Spleen (tissue), 11 donors: ENCODE data around the gene CGNL1. TPM values are rescaled to one million over a fixed set of nuclear protein-coding genes. Genes with fewer than 3 reads are reported as not detected.

Experiments
- DNase-seq: peaks from one replicate; pipeline ENCODE4 v3.0.0-alpha.2; 2020
- H3K27ac ChIP-seq, 8 donors: fragments of 200-600 bp; sonication (generic) in 7 of 8; 1 replicate in 4 of 8; 2 replicates in 4 of 8; pipeline versions ENCODE4 v1.5.0 to v1.8.0; 2016 to 2021; ENCODE audit warnings: inconsistent platforms in 4 of 8, mild to moderate bottlenecking in 4 of 8, moderate library complexity in 1 of 8
- H3K27me3 ChIP-seq, 7 donors: fragments of 200-600 bp; sonication (generic) in 6 of 7; replicated peaks in 1 of 7; 1 replicate in 4 of 7; 2 replicates in 3 of 7; pipeline versions ENCODE4 v1.5.0 to v1.8.0; 2016 to 2021; ENCODE audit warnings: inconsistent platforms in 3 of 7, mild to moderate bottlenecking in 1 of 7
- H3K36me3 ChIP-seq, 6 donors: fragments of 200-600 bp; sonication (generic) in 5 of 6; 1 replicate in 4 of 6; 2 replicates in 2 of 6; pipeline versions ENCODE4 v1.5.0 to v1.8.0; 2016 to 2021; ENCODE audit warnings: inconsistent platforms in 2 of 6
- H3K4me1 ChIP-seq, 6 donors: fragments of 200-600 bp; sonication (generic) in 5 of 6; 1 replicate in 3 of 6; 2 replicates in 3 of 6; pipeline versions ENCODE4 v1.5.0 to v1.8.0; 2016 to 2021; ENCODE audit warnings: inconsistent platforms in 3 of 6
- H3K4me3 ChIP-seq, 8 donors: fragments of 200-600 bp; sonication (generic) in 7 of 8; 1 replicate in 4 of 8; 2 replicates in 4 of 8; pipeline versions ENCODE4 v1.5.0 to v1.8.0; 2016 to 2021; ENCODE audit warnings: inconsistent platforms in 4 of 8, mild to moderate bottlenecking in 4 of 8, moderate library complexity in 2 of 8
- H3K9me3 ChIP-seq, 8 donors: fragments of 200-600 bp; sonication (generic) in 7 of 8; 1 replicate in 4 of 8; 2 replicates in 4 of 8; pipeline versions ENCODE4 v1.5.0 to v1.8.0; 2016 to 2021; ENCODE audit warnings: inconsistent platforms in 4 of 8
- CTCF ChIP-seq, 11 experiments: fragments of 200-600 bp in 7 of 11; fragments of 450-650 bp in 4 of 11; sonication (generic) in 4 of 11; IDR thresholded peaks in 8 of 11; conservative IDR thresholded peaks in 3 of 11; 1 replicate in 7 of 11; 2 replicates in 4 of 11; pipeline versions ENCODE4 v1.4.0 to v1.8.0; 2016 to 2021; ENCODE audit warnings: antibody characterized with exemption in 11 of 11, inconsistent platforms in 4 of 11, mild to moderate bottlenecking in 1 of 11
- POLR2A ChIP-seq, 3 donors: fragments of 450-650 bp; IDR thresholded peaks; one replicate each; pipeline ENCODE4 v1.5.1; 2017; ENCODE audit warnings: antibody characterized with exemption in 3 of 3, mild to moderate bottlenecking in 1 of 3
- POLR2AphosphoS5 ChIP-seq, 3 donors: sonication (generic); formaldehyde crosslinking; IDR thresholded peaks; one replicate each; pipeline ENCODE4 v1.5.1; 2017; ENCODE audit warnings: antibody characterized with exemption in 3 of 3
- WGBS, 5 donors: extraction: QIAGEN DNeasy Blood & Tissue Kit in 3 of 5; methylation state at CpG; one replicate each; pipeline versions ENCODE4 v1.1.5 to v1.1.7; 2013 to 2018; 5-methylcytosine and 5-hydroxymethylcytosine counted together
- intact Hi-C: fragments of 100-400 bp; cut with DNase I; formaldehyde crosslinking; loops from one replicate; pipeline ENCODE4 v1.15.0; 2023; ENCODE audit warnings: low total_unique reads
- polyA plus RNA-seq, 3 donors: library from polyadenylated mRNA; stranded (reverse); fragments of 200-250 nt; gene quantifications; one replicate each; pipeline ENCODE4 v1.2.1, GENCODE V29; 2013
- total RNA-seq, 7 donors: library from RNA; depleted of rRNA in 3 of 7; stranded (reverse); fragments of >200 nt in 3 of 7; fragmentation: NEBNext Ultra II Directional in 4 of 7; extraction: Animal tissue kit (Norgen Biotek cat#: 25700) in 4 of 7; gene quantifications; one replicate each; pipeline versions ENCODE4 v1.1.0 to v1.2.1, GENCODE V29; 2016 to 2021
- donor health status: healthy with polysubstance abuse.
- donor health status: DM: no; HTN: no; CAD: no; lungs with moderate emphysema.
- donor health status: DM: no; HTN: no; CAD: no.
- donor health status: Bipolar disorder and iron deficiency.
- donor health status: healthy.
- donor health status: DM: no; HTN: no; CAD: no.
- donor health status: DM: yes; HTN: yes; CAD: no.

Gene CGNL1
- total and polyA plus RNA-seq, 10 donors: 0.07 to 0.73 (median 0.36) TPM

GRCh38 chr15:57379487-57379886 is 3.2 kb downstream of the CGNL1 start:
- no peak overlapping the region for H3K27ac ChIP-seq
- H3K27me3 ChIP-seq: peaks cover 0 to 79% (median 37%) of the 10 kb centered on the region in 7 donors
- TF ChIP-seq POLR2AphosphoS5 (IDR thresholded peaks at IDR 0.05) (no peak), POLR2A (IDR thresholded peaks at IDR 0.05) (no peak), CTCF (IDR thresholded peaks at IDR 0.05 in 8 of 11, conservative IDR thresholded peaks at IDR 0.05 in 3 of 11) (no peak)
- intact Hi-C loops: no loop called here
- DNase-seq: no peak
- H3K4me1 ChIP-seq: peaks cover 3 to 18% (median 12%) of the 10 kb centered on the region in 6 donors
- H3K36me3 ChIP-seq: no peaks in the 10 kb centered on the region
- H3K9me3 ChIP-seq: no peaks in the 10 kb centered on the region
- no peak overlapping the region for H3K4me3 ChIP-seq
- 61 to 76% (median 66%) methylated on average over 3 of the region's 3 CpGs for WGBS, 5 donors

GRCh38 chr15:57380854-57381253 is 4.5 kb downstream of the CGNL1 start:
- no peak overlapping the region for H3K4me3 ChIP-seq
- WGBS, 5 donors: 88 to 100% (median 95%) methylated on average over 2 of the region's 2 CpGs
- DNase-seq: no peak
- H3K27me3 ChIP-seq: peaks cover 0 to 66% (median 34%) of the 10 kb centered on the region in 7 donors
- H3K27ac ChIP-seq: no peak overlapping the region
- TF ChIP-seq POLR2AphosphoS5 (IDR thresholded peaks at IDR 0.05) (no peak), POLR2A (IDR thresholded peaks at IDR 0.05) (no peak), CTCF (IDR thresholded peaks at IDR 0.05 in 8 of 11, conservative IDR thresholded peaks at IDR 0.05 in 3 of 11) (no peak)
- peaks cover 3 to 18% (median 12%) of the 10 kb centered on the region in 6 donors for H3K4me1 ChIP-seq
- intact Hi-C loops: no loop called here
- H3K36me3 ChIP-seq: no peaks in the 10 kb centered on the region
- no peaks in the 10 kb centered on the region for H3K9me3 ChIP-seq

- Histone ChIP-seq H3K27ac (no peak overlapping the region), H3K9me3 (no peaks in the 10 kb centered on the region), H3K27me3 (peaks cover 0 to 52% (median 20%) of the 10 kb centered on the region in 7 donors), H3K36me3 (no peaks in the 10 kb centered on the region), H3K4me1 (peaks cover 0 to 6% (median 2%) of the 10 kb centered on the region in 6 donors), H3K4me3 (no peak overlapping the region)
- TF ChIP-seq POLR2AphosphoS5 (IDR thresholded peaks at IDR 0.05): no peak
- TF ChIP-seq CTCF (IDR thresholded peaks at IDR 0.05 in 8 of 11, conservative IDR thresholded peaks at IDR 0.05 in 3 of 11): no peak
- no peak for TF ChIP-seq POLR2A (IDR thresholded peaks at IDR 0.05)
- intact Hi-C loops: no loop called here
- DNase-seq: no peak
- WGBS, 5 donors: 80 to 88% (median 85%) methylated on average over 7 of the region's 7 CpGs
These were observed 5.9 kb downstream of the CGNL1 start for GRCh38 chr15:57382215-57382614.

- Histone ChIP-seq H3K27me3 (peaks cover 0 to 44% (median 13%) of the 10 kb centered on the region in 7 donors), H3K36me3 (no peaks in the 10 kb centered on the region), H3K27ac (no peak overlapping the region), H3K9me3 (no peaks in the 10 kb centered on the region), H3K4me1 (no peaks in the 10 kb centered on the region), H3K4me3 (no peak overlapping the region)
- no peak for DNase-seq
- intact Hi-C loops: no loop called here
- 74 to 91% (median 76%) methylated on average over 1 of the region's 1 CpG for WGBS, 5 donors
- TF ChIP-seq POLR2AphosphoS5 (IDR thresholded peaks at IDR 0.05) (no peak), CTCF (IDR thresholded peaks at IDR 0.05 in 8 of 11, conservative IDR thresholded peaks at IDR 0.05 in 3 of 11) (no peak), POLR2A (IDR thresholded peaks at IDR 0.05) (no peak)
These were observed 6.7 kb downstream of the CGNL1 start for GRCh38 chr15:57382969-57383368.
